Hematopoietic multipotent progenitor cell treated with erythropoietin and hydrocortisone succinate and interleukin-3 and kit ligand, for 4 days (in vitro differentiated cells): ENCODE measurements around the gene BCAS4.
A peak's percentile ranks its signal among the peaks of the same experiment; 100 is the strongest.
"Not testable (repeated sequence)": the region's sequence is repeated elsewhere in the genome, so short reads cannot be mapped to it uniquely, and the experiment has no call there.

Source experiments
- DNase-seq: peaks from one replicate; pipeline ENCODE4 v3.0.0-alpha.2; 2015

Gene BCAS4

DNA sequence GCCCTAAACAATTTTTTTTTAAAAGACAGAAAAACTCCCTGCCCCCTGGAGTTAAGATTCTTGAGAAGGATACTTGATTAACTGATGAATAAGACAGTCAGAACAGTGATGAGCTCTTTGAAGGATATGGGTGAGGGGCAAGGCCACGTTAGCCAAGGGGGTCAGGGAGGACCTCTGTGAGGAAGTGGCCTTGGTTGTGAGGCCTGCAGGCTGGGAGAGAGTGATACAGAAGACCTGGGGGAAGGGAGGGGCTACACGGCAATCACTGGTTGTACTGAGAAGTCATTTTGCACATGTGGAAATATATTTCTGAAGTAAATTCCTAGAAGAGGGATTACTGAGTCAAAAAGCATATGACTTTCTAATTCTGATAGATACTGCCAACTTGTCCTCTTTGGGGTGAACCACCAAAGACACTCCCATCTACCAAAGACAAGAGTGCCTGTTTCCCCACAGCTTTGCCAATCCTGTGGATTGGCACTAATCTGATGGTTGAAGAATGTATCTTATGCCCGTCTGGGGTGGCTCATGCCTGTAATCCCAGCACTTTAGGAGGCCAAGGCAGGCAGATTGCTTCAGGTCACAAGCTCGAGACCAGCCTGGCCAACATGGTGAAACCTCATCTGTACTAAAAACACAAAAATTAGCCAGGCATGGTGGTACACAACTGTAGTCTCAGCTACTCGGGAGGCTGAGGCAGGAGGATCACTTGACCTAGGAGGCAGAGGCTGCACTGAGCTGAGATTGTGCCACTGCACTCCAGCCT, 22.3 kb upstream of the BCAS4 start:
- DNase-seq: no peak

DNA sequence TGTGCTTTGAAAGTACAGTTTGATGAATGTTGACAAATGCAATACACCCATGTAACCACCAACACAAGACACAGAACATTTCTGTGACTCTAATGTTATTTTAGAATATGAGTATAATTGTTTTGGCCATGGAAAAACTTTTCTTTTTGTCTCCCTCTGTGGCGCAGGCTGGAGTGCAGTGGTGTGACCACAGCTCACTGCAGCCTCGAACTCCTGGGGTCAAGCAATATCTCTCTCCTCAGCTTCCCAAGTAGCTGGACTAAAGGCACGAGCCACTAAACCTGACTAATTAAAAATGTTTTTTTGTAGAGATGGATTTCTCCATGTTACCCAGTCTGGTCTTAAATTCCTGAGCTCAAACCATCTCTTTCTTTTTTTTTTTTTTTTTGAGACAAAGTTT, 20.3 kb upstream of the BCAS4 start:
- DNase-seq: no peak

DNA sequence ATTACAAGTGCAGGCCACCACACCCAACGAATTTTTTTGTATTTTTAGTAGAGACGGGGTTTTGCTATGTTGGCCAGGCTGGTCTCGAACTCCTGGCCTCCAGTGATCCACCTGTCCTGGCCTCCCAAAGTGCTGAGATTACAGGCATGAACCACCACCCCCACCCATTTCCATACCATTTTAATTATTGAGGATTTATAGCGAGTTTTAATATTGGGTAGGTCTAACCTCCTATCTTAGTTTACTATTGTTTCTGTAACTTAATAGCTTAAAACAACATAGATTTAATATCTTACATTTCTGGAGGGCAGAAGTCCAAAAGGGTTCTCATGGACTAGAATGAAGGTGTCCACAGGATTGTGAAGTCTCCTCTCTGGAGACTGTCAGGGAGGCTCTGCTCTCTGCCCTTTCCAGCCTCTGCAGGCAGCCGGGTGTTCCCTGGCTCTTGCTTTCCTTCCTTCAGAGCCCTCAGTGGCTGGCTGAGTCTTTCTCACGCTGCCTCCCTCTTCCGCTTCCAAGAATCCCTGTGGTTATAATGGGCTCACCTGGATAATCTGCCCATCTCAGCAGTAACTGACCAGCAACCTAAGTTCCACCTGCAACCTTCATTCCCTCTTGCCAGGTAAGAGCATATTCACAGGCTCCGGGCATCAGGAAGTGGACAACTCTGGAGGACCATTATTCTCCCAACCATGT, 18.6 kb upstream of the BCAS4 start:
- DNase-seq: no peak

DNA sequence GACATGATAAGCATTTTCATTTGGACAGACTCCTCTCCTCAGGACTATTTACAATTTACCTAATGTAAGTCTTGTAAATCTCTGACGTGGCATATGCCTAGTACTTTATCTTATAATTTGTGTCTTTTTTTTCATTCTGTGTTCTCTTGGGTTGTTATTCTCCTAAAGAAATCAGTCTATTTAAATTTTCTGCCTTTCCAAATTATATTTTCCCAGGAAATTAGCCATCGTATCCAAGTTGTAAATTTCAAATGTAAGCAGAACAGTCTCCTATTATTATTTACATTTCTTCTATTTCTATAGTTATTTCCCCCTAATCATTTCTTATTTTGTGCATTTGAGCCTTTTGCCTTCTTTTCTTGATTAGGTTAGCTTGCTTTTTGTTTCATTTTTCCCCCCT, 17.5 kb upstream of the BCAS4 start:
- no peak for DNase-seq

DNA sequence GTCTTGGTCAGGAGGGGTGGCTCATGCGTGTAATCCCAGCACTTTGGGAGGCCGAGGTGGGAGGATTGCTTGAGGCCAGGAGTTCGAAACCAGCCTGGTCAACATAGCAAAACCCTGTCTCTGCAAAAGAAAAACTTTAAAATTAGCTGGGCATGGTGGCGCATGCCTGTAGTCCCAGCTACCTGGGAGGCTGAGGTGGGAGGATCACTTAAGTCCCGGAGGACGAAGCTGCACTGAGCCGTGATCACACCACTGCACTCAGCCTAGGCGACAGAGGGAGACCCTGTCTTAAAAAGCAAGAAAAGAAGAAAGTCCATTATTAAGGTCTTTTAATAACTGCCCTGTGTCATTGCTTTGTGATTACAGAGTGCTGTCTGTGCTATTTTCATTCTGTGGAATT, 15.9 kb upstream of the BCAS4 start:
- not testable (repeated sequence) for DNase-seq

DNA sequence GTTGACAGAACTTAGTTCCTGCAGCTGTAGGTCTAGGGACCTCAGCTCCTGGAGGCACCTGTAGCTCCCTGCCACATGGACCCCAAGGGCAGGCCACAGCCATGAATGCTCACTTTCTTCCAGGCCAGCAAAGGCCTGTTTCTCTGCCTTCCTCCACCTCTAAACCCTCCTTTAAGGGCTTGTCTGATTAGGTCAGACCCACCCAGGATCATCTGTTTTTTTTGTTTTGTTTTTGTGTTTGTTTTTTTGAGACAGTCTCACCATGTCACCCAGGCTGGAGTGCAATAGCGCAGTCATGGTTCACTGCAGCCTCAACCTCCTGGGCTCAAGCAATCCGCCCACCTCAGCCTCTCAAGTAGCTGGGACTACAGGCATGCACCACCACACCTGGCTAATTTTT, 11.5 kb upstream of the BCAS4 start:
- no peak for DNase-seq

DNA sequence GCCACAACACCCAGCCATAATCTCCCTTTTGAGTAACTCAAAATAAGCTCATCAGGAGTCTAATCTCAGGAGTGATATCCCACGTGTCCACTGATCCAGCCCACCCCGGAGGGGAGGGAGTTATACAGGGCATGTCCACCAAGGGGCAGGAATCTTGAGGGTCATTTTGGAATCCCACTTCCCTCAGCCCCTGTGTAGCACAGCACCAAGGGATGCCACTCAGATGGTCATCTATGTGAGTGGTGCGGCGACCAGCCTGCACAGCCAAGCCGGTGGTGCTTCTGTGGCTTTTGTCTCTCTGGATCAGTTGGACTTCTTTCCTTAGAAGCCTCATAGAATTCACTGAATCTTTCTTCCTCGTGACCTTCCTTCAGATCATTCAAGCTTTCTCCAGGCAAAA, 11.0 kb upstream of the BCAS4 start:
- DNase-seq: no peak

DNA sequence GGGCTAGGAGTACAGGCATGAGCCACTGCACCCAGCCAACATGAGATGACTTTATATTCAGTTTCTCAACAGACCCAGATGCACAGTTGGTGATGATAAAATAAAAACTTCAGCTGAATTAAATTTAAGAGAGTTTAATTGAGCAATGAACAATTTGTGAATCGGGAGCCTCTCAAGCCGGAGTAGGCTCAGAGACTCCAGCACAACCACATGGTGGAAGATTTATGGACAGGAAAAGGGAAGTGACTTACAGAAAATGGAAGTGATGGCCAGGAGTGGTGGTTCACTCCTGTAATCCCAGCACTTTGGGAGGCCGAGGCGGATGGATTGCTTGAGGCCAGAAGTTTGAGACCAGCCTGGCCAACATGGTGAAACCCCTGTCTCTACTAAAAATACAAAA, 10.4 kb upstream of the BCAS4 start:
- no peak for DNase-seq

DNA sequence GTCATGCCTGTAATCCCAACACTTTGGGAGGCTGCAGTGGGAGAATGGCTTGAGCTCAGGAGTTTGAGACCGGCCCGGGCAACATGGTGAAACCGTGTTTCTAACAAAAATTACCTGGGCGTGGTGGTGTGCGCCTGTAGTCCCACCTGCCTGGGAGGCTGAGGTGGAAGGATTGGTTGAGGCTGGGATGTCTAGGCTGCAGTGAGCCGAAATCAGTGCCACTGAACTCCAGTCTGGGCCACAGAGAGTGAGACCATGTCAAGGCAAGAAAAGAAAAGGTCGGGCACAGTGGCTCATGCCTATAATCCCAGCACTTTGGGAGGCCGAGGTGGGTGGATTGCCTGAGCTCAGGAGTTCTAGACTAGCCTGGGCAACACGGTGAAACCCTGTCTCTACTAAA, 8.2 kb upstream of the BCAS4 start:
- no peak for DNase-seq

DNA sequence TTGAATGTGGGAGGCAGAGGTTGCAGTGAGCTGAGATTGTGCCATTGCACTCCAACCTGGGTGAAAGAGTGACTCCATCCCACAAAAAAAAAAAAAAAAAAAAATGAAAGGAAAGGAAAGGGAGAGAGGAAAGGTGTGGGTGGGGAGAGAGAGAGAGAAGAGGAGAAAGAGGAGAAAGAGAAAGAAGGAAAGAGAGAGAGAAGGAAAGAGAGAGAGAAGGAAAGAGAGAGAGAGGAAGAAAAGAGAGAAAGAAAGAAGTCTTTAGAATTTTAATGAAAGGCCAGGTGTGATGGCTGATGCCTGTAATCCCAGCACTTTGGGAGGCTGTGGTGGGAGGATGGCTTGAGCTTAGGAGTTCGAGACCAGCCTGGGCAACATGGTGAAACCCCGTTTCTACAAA, 7.7 kb upstream of the BCAS4 start:
- no peak for DNase-seq

DNA sequence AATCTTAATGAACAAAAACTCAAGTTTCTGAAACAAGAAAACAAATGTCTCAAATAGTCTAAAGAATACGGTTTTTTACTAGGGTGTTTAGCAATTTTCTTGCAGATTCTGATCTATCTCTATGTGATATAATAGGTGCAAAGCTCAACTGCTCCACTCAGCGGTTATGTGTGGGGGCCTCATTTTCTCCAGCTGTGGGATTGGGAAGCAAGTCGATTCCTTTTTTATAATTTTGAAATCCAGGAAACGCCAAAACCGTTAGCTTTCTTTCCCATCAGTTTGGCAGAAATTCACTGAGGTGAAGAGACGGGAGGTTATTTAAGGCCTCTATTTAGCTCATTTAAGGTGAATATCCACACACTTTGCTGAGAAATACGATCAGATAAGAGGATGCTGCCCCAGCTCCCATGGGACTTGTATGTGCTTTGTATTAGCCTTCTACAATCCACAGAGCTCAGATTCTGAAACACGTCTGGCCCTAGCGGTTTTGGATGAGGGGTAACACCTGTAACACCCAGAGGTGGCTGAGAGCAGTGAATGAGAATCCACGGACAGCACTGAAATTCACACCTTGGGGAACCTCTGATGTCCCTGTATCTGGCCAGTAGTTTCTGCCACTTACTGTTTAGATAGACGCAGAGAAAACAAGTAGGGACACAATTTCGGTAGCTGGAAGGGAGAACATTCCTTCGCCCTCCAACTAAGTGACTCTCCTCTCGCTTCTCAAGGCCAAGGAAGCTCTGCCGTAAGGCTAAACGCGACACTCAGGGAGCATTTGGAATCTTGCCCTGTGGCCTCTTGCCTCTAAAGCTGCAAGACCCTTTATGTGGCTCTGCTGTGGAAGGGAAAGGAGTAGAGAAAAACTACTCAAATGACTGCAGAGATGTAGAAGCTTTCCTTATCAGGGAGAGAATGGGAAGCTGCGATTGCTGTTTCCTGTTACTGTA, 6.5 kb upstream of the BCAS4 start:
- peak; percentile 15 for DNase-seq

DNA sequence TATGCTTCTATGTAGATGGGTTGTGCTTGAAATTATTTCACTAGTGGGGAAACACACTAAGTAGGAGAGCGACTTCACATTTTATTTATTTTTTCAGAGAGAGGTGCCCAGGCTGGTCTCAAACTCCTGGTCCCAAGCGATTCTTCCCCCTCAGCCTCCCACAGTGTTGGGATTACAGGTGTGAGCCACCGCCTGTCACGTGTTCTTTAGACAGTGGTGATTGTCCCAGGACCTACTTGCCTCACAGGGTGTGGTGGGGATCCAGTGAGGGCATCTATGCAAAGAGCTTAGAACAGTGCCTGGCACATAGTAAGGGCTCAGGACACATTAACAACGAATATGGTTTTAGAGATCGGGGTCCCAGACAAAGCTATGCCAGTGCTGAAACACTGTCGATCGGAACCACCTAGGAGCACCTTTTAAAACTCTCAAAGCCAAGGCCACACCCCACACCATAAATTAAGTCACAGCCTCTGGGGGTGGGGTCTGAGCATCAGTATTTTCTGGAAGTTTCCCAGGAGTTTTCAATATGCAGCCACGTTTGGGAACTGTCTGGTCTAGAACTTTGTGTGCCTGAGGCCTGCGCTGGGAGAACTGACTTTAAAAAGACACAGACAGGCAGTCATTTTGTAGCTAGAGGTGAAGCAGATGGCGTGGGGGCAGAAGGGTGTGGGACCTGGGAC, 4.8 kb upstream of the BCAS4 start:
- DNase-seq: no peak

DNA sequence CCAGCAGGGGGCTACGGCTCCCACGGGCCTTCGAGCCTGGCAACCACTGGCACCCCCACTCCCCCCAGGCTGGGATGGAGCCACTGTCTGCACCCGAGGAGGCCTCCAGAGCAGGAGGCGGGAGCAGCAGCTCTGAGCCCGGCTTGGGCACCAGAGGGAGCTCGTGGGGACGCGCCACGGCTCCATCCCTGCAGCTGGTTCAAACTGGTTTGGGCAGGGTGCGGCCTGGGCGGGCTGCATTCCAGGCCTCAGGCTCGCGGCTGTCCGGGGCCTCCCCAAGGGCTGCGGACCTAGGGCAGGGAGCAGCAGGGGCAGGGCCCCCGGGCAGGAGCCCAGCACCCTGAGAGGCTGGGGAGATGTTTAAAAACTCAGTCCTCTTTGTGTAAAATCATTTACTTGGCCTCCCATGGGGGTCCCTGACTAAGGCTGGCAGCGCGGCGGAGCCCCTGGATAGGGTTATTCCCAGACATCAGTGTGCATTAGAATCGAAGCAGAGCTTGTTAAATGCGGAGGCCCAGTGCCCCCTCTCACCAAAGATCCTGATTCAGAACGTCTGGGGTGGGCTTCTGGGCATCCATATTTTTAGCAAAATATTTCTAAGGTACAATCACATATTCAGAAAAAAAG, 4.1 kb upstream of the BCAS4 start:
- peak; percentile 96 for DNase-seq

DNA sequence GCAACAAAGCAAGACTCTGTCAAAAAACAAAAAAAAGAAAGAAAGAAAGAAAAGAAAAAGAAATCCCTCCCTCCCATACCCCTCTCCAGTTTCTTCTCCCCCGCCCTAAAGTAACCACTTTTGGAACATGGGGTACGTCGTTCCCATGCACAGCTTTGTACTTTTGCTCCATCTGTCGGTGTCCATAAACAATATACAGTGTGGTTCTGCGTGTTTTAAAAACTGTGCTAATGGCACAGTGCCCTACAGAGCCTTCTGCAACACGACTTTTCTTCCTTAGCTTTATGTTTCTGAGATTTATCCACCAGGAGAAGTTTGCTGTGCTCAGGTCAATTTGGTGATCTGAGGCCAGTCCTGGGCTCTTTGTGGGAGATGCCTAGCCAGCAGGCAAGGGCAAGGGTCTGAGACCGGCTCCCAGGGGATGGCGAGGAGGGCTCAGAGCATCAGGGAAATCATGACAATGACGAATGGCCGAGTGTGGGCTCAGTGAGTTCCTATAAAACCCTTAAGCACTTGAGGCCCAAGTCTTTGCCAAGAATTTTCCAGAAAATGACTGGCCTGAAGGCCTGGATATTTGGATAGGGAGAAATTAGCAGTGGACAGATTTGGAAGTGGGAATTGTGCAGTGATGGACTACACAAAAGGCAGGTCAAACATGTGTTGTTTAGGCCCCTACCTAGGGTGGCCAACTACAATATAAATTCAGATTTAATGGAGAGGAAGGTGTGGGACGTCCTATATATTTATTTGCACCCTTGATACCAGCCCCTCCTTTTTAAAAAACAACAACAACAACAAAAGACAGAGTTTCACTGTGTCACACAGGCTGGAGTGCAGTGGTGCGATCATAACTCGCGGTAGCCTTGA, 1.9 kb upstream of the BCAS4 start:
- no peak for DNase-seq

DNA sequence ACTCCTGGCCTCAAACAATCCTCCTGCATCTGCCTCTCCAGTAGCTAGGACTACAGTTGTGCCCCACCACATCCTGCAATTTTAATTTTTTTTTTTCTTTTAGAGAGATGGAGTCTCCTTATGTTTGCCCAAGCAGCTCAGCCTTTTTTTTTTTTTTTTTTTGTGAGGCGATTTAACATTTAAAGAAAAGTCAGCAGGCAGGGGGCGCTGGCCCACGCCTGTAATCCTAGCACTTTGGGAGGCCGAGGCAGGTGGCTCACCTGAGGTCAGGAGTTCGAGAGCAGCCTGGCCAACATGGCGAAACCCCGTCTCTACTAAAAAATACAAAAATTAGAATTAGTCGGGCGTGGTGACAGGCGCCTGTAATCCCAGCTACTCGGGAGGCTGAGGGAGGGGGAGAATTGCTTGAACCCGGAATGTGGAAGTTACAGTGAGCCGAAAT, 1.3 kb upstream of the BCAS4 start:
- peak; percentile 69 for DNase-seq

DNA sequence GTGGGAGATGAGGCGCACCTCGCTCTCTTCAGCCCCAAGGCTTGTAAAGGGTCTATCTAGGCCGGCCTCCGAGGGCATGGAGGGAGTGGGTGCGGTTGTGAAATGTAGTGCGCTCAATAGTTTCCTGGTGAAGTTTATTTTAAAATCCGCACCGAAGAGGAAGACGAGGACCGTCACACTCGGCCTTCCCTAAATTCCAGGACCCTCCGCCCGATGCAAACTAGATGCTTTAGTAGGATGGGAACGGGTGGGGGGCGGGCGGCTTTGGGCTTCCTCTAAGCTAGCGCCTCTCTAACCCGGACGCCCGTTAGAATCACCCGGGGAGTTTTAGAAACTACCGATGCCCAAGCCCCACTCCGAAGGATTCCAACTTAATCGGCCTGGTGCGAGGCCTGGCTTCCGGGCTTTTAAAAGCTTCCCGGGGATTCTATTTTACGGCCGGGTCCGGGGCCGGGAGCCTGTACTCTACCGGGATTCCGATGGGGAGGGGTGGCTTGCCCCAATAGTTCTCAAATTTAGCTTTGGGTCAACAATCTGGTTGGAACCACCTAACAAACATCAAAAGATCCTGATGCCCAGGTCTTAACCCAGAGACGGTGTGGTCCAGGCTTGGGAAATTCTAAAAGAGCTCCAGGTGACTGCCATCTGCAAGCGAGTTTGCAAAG, 548 bp upstream of the BCAS4 start:
- peak; percentile 39 for DNase-seq

DNA sequence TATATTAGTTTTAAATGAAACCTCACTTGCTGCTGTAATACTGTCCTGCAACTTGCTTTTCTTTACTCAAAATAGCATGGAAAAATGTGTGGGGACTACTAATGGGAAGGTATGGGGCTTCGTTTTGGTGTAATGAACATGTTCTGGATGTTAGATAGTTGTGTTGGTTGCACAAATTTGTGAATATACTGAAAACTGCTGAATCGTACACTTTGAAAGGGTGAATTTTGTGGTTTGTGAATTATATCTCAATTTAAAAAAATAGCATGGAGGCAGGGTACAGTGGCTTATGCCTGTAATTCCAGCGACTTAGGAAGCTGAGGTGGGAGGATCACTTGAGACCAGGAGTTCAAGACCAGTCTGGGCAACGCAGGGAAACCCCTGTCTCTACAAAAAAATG, 2.3 kb downstream of the BCAS4 start:
- no peak for DNase-seq

DNA sequence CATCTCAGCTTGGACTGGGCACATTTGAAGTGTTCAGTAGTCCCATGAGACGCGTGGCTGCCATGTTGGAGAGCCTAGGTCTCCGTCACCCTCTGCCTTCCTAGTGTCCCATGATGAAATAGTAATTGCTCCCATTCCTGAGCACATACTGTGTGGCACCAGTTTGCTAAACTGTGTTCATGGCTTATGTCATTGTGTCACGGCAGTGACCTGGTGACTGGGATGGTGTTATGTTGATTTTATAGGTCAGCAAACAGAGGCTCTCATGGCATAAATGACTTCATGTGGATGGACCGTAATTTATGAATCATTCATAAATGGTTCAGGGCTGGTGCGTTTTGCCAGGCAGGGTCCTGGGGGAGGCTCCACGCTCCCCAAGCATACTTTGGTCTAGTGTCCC, 3.8 kb downstream of the BCAS4 start:
- DNase-seq: no peak

DNA sequence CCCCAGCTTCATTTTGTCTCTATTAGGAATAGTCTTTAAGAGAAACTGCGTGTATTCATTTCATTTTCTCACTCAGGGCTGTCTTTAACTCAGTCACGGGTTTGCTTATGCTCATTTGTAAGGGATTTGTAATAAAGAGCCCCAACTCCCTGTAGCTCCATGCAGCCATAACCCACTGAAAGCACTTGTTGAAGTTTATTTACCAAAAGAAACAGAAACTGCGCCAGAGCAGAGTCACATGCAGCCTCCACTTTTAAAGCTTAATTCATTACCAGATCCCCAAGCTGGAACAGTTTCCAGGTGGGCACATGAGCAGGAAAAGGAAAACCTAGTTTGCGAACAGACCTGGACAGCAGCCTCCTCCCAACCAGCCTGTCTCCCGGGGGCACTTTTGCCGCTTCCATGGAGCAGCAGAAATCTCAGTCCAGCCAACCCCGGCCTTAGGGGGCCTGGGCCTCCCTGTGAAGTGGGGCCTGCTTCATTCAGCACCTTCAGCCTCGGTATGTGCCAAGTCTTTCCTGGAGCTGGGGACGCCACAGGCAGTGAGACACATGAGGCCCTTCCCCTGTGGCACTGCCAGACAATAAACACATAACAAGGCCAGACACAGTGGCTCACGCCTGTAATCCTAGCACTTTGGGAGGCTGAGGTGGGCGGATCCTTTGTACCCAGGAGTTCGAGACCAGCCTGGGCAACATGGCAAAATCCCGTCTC, 4.5 kb downstream of the BCAS4 start:
- DNase-seq: no peak

DNA sequence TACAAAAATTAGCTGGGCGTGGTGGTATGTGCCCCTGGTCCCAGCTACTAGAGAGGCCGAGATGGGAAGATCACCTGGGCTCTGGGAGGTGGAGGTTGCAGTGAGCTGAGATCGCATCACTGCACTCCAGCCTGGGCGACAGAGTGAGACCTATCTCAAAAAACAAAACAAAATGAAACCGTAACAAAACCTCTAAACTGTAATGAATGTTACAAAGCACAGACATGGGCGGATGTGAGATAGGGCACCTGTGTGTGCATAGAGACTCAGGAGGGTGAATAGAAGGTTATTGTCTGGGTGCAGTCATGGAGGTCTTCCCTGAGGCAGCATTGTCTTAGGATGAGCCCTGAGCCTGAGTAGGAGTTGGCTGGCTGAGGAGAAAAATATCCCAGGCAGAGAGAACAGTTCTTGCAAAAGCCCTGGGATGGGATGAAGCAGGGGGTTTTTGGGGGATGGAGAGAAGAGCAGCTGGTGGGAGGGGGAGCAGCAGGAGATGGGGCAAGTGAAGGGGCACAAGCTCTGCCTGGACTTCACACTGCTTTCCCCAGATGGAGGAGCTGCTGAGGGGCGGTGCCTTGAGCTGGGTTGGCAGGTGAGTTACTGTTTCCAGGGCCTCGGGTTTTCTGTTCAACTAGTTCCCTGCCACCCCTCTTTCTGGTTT, 5.2 kb downstream of the BCAS4 start:
- no peak for DNase-seq
